ENCODE results near the gene SAMSN1.

Gene SAMSN1

DNA sequence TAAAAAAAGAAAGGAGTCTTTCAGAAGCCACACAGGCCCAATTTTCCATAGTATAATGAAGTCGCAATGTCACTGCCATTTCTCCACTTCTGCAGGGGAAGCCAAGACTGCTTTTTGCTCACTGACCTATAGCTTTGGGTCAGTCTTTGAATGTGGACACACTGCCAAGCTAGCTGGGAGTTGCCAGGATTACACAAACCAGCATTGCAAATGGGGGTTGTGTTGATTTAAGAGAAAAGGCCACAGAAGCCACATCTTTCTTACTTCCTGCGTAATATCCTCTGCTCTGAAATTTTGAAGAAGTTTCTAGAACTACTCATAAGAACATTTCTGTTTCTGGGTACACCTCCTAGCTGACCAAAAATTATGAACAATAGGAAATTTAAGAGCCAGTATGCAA, 45.8 kb upstream of the SAMSN1 start:
- H3K36me3 ChIP-seq (replicated peaks): no peaks in the 10 kb centered on the region
- DNase-seq: peak; percentile 61
- H3K4me3 ChIP-seq (ENCODE audit: low read depth, low read length): no peak overlapping the region
- no peaks in the 10 kb centered on the region for H3K27me3 ChIP-seq (replicated peaks)
- peak overlapping the region; percentile 13 for H3K27ac ChIP-seq
- TF ChIP-seq, protein P1, sequence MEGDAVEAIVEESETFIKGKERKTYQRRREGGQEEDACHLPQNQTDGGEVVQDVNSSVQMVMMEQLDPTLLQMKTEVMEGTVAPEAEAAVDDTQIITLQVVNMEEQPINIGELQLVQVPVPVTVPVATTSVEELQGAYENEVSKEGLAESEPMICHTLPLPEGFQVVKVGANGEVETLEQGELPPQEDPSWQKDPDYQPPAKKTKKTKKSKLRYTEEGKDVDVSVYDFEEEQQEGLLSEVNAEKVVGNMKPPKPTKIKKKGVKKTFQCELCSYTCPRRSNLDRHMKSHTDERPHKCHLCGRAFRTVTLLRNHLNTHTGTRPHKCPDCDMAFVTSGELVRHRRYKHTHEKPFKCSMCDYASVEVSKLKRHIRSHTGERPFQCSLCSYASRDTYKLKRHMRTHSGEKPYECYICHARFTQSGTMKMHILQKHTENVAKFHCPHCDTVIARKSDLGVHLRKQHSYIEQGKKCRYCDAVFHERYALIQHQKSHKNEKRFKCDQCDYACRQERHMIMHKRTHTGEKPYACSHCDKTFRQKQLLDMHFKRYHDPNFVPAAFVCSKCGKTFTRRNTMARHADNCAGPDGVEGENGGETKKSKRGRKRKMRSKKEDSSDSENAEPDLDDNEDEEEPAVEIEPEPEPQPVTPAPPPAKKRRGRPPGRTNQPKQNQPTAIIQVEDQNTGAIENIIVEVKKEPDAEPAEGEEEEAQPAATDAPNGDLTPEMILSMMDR (IDR thresholded peaks at IDR 0.05; ENCODE audit: low read depth, low read length, missing control alignments): no peak
- in situ Hi-C loops (cut with HindIII; ENCODE audit: low pct_ligation_motif_present, low sequenced_read_pairs): no loop called here

DNA sequence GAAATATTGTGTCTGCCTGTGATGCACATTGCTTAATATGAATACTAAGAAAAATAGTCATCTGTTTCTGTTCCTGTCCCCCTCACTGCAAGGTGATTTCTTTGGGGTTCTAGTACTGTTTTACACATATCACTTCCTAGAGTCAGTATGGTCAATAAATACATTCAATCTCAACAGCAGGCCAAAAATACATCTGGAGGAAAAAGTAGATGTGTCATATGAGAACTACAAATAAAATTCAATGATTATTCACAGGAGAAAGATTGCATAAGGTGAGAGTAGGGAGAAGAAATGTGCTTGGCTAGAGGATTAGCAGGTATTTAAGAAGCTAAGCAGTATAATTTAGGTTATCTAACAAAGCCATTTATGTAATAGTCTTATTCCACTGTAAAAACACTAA, 45.3 kb upstream of the SAMSN1 start:
- TF ChIP-seq, protein P1 (IDR thresholded peaks at IDR 0.05; ENCODE audit: low read depth, low read length, missing control alignments): no peak
- H3K27ac ChIP-seq: peak overlapping the region; percentile 13
- DNase-seq: no peak
- no peaks in the 10 kb centered on the region for H3K36me3 ChIP-seq (replicated peaks)
- no peak overlapping the region for H3K4me3 ChIP-seq (ENCODE audit: low read depth, low read length)
- in situ Hi-C loops (cut with HindIII; ENCODE audit: low pct_ligation_motif_present, low sequenced_read_pairs): no loop called here
- H3K27me3 ChIP-seq (replicated peaks): no peaks in the 10 kb centered on the region

DNA sequence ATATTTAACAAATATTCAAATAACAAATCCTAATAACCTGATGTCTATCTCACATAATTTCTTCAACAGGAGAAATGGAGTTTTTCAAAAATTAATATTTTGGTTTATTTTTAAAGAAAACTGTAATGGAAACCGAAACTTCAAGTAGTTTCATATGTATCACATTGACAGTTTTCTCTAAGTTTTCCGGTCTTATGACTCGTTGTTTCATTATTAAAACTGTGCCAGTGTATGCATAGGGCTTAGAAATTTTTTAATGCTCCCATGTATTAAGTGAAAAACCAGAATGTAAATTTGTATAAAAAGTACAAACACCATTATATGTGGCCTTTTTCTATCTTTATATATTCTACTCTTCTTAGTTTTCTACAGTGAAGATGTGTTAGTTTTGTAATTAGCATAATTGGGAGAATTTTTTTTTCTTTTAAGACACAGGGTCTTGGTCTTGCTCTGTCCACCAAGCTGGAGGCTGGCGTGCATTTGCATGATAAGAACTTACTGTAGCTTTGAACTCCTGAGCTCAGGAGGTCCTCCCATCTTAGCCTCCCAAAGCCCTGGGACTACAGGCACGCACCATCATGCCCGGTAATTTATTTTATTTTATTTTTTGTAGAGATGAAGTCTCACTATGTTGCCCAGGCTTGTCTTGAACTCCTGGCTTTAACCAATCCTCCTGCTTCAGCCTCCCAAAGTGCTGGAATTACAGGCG, 43.9 kb upstream of the SAMSN1 start:
- Histone ChIP-seq H3K36me3 (replicated peaks) (no peaks in the 10 kb centered on the region), H3K27me3 (replicated peaks) (no peaks in the 10 kb centered on the region), H3K4me3 (ENCODE audit: low read depth, low read length) (no peak overlapping the region), H3K27ac (no peak overlapping the region)
- no peak for DNase-seq
- TF ChIP-seq, protein P1 (IDR thresholded peaks at IDR 0.05; ENCODE audit: low read depth, low read length, missing control alignments): no peak
- in situ Hi-C loops (cut with HindIII; ENCODE audit: low pct_ligation_motif_present, low sequenced_read_pairs): no loop called here

DNA sequence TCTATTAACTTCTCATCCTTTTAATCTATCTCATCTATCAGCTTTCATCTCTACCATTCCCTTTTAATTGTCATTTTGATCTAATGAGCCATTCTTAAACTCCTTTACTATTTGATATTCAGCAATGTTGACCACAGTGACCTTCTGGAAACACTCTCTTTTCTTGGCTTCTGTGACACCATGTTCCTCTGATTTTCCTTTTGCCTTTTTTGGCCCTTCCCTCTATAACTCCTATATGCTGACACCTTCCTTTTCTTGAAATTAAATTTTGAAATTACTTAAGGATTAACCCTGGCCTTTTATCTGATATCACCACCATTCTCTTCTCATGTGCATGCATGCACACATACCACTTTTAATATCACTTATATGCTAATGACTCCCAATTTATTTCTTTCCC, 41.2 kb upstream of the SAMSN1 start:
- H3K27ac ChIP-seq: no peak overlapping the region
- in situ Hi-C loops (cut with HindIII; ENCODE audit: low pct_ligation_motif_present, low sequenced_read_pairs): no loop called here
- H3K27me3 ChIP-seq (replicated peaks): no peaks in the 10 kb centered on the region
- no peak overlapping the region for H3K4me3 ChIP-seq (ENCODE audit: low read depth, low read length)
- TF ChIP-seq, protein P1 (IDR thresholded peaks at IDR 0.05; ENCODE audit: low read depth, low read length, missing control alignments): no peak
- DNase-seq: no peak
- no peaks in the 10 kb centered on the region for H3K36me3 ChIP-seq (replicated peaks)

DNA sequence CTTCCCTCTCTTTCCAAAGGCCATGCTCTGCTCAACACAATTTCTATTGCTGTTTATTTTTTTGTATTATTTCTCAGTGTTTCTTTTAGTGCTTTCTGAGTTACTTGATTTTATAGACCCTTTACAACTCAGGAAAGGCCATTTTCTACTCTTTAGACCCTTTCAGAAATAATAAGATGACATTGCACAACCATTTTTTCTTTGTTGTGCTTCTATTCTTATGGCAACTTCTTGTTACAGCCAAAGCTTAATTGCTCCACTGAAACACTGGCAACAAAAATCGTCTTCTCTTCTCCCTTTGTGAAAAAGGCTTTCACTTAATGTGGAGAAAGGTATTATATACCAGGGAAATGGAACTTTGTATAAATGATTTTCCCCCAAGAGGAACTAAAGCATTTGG, 39.0 kb upstream of the SAMSN1 start:
- H3K36me3 ChIP-seq (replicated peaks): no peaks in the 10 kb centered on the region
- H3K4me3 ChIP-seq (ENCODE audit: low read depth, low read length): no peak overlapping the region
- TF ChIP-seq, protein P1 (IDR thresholded peaks at IDR 0.05; ENCODE audit: low read depth, low read length, missing control alignments): no peak
- H3K27ac ChIP-seq: no peak overlapping the region
- no peaks in the 10 kb centered on the region for H3K27me3 ChIP-seq (replicated peaks)
- in situ Hi-C loops (cut with HindIII; ENCODE audit: low pct_ligation_motif_present, low sequenced_read_pairs): no loop called here
- no peak for DNase-seq
